BJ (cell line): Measurements from ENCODE around the gene PDCD4. TPM values are rescaled to one million over a fixed set of nuclear protein-coding genes. Genes with fewer than 3 reads are reported as not detected.

ENCODE experiments used
- CTCF ChIA-PET: fragments of 350-600 bp; formaldehyde crosslinking; extraction: SDS; loops from one replicate; lab custom pipeline; 2021; ENCODE audit warnings: antibody characterized with exemption, inconsistent platforms; lab: Yijun Ruan, JAX
- POLR2A ChIA-PET: fragments of 300-600 bp; sonication (Branson Sonifier 250); formaldehyde crosslinking; extraction: SDS; loops from one replicate; lab custom pipeline; 2021; ENCODE audit warnings: antibody characterized with exemption; lab: Charles Lee
- DNase-seq: peaks from one replicate; pipeline ENCODE4 v3.0.0-alpha.2; 2011; ENCODE audit warnings: low read depth
- H3K27me3 ChIP-seq: 2 replicates; pipeline ENCODE4 v1.6.0; 2011; ENCODE audit warnings: low read length; ENCODE audit not compliant: control insufficient read depth, insufficient read depth
- H3K36me3 ChIP-seq: 2 replicates; pipeline ENCODE4 v1.5.1; 2011; ENCODE audit warnings: low read length; ENCODE audit not compliant: control insufficient read depth, insufficient read depth
- H3K4me3 ChIP-seq: 2 replicates; pipeline ENCODE4 v1.5.1; 2011; ENCODE audit warnings: low read depth, mild to moderate bottlenecking, control low read depth, low read length
- polyA plus RNA-seq: library from polyadenylated mRNA; depleted of rRNA; stranded (reverse); fragments of >200 nt; gene quantifications from 2 replicates; pipeline ENCODE4 v1.2.3, GENCODE V29; 2011
- TF ChIP-seq, protein P1 (sequence below): IDR thresholded peaks from 2 replicates; pipeline ENCODE4 v1.5.1; 2011; ENCODE audit warnings: low read depth, mild to moderate bottlenecking, control low read depth, inconsistent platforms, low read length, moderate library complexity; ENCODE audit not compliant: insufficient read depth

Gene PDCD4
- polyA plus RNA-seq, 1 experiment = 22.0 TPM

DNA sequence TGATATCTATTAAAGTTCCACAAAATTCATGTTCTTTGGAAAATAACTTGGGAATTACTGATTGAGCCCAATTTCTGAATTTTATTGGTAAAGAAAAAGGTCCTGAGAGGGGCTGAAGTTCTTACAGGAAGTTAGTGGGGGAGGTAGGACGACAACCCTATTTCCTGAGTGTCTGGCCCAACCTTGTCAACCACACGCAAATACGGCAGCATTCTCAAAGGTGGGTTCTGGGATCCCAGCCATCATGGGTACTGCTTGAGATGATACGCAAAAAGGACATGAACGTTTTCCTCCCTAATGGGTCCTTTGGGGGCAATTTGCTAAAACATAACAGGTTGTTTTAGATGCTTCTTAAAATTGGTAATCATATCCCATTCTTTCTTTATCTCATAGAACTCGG, 2.7 kb upstream of the PDCD4 start:
- DNase-seq = no peak
- H3K4me3 ChIP-seq = no peak overlapping the region
- CTCF ChIA-PET = no interaction called here
- H3K36me3 ChIP-seq = no peaks in the 10 kb centered on the region
- TF ChIP-seq, protein P1, sequence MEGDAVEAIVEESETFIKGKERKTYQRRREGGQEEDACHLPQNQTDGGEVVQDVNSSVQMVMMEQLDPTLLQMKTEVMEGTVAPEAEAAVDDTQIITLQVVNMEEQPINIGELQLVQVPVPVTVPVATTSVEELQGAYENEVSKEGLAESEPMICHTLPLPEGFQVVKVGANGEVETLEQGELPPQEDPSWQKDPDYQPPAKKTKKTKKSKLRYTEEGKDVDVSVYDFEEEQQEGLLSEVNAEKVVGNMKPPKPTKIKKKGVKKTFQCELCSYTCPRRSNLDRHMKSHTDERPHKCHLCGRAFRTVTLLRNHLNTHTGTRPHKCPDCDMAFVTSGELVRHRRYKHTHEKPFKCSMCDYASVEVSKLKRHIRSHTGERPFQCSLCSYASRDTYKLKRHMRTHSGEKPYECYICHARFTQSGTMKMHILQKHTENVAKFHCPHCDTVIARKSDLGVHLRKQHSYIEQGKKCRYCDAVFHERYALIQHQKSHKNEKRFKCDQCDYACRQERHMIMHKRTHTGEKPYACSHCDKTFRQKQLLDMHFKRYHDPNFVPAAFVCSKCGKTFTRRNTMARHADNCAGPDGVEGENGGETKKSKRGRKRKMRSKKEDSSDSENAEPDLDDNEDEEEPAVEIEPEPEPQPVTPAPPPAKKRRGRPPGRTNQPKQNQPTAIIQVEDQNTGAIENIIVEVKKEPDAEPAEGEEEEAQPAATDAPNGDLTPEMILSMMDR = no peak
- POLR2A ChIA-PET = no interaction called here
- no peaks in the 10 kb centered on the region for H3K27me3 ChIP-seq

DNA sequence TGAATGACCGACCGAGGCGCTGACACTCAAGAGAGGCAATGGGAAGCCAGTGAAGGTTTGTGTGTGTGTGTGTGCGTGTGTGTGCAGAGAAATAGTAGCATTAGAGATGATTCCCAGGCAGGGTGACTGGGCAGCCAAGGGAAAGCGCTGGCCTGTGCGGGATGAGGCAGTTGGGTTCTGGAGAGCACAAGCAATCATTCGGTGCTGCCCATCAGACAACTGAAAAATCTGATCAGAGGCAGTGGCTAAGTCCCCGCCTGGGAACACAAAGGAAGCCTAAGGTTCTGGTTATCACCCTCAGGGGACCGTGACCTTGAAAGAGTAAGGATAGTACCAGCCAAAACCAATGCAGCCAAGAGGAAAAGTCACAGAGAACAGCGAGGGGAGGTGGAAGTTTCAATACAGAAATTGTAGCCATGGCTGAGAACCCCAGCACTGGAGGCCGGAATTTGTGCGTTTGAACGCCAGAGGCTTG, 868 bp upstream of the PDCD4 start:
- POLR2A ChIA-PET = interaction anchor here (0.6 kb wide), 1 partner anchor 236 kb away, joined by 3 read pairs; no protein-coding TSS in a partner anchor
- DNase-seq = no peak
- H3K4me3 ChIP-seq = no peak overlapping the region; the same call in 1 of the 2 replicates
- CTCF ChIA-PET = interaction anchor here (0.7 to 1.6 kb wide), 2 partner anchors 23 to 184 kb away, joined by 3 to 4 read pairs; no protein-coding TSS in a partner anchor
- no peaks in the 10 kb centered on the region for H3K36me3 ChIP-seq
- no peaks in the 10 kb centered on the region for H3K27me3 ChIP-seq
- TF ChIP-seq, protein P1 = no peak

DNA sequence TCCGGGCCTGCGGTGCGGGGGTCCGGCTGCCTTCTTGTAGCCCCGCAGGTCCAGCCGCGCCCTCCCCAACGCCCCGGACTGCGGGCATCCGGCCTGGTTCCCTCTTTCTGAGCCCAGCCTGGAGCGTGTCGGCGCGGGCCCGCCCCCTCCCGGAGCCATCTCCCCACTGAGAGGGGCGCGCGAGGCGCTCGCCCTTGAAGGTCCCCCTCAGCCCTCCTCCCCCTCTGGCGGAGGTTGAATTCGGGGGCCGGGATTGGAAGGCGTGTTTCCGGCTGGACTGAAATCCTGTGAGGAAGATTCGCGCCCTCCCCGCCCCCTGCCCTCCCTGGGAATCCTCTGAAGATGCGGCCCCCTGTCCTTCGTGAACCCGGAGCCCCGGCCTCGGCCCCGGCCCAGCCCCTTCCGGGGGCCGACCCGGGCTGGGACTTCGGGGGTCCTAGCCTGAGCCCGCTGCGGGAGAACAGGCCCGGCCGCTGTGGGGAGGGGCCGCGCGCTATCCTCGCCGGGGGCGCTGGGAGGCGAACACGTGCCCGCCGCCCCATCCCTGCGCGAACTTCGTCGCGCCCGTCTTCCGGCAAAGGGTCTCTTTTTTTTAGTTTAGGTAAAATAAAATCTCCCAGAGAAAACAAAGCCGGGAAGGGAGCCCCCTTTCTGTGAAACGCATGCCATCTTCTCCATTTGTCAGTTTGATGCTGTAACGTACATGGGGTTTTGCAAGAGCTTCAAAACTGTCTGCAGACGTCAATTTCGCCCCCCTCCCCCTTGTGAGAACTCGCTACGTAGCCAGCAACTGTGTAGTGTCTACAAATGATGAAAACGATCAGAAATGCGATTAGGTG, 636 bp downstream of the PDCD4 start:
- Histone ChIP-seq H3K36me3 (no peaks in the 10 kb centered on the region; the same call in 1 of the 2 replicates), H3K27me3 (no peaks in the 10 kb centered on the region), H3K4me3 (peak overlapping the region; percentile 87)
- CTCF ChIA-PET = interaction anchor here (0.7 to 1.2 kb wide), 5 partner anchors 10 to 734 kb away, joined by 3 to 4 read pairs (median 3); no protein-coding TSS in a partner anchor
- no peak for DNase-seq
- POLR2A ChIA-PET = no interaction called here
- TF ChIP-seq, protein P1 = peak; percentile 33

DNA sequence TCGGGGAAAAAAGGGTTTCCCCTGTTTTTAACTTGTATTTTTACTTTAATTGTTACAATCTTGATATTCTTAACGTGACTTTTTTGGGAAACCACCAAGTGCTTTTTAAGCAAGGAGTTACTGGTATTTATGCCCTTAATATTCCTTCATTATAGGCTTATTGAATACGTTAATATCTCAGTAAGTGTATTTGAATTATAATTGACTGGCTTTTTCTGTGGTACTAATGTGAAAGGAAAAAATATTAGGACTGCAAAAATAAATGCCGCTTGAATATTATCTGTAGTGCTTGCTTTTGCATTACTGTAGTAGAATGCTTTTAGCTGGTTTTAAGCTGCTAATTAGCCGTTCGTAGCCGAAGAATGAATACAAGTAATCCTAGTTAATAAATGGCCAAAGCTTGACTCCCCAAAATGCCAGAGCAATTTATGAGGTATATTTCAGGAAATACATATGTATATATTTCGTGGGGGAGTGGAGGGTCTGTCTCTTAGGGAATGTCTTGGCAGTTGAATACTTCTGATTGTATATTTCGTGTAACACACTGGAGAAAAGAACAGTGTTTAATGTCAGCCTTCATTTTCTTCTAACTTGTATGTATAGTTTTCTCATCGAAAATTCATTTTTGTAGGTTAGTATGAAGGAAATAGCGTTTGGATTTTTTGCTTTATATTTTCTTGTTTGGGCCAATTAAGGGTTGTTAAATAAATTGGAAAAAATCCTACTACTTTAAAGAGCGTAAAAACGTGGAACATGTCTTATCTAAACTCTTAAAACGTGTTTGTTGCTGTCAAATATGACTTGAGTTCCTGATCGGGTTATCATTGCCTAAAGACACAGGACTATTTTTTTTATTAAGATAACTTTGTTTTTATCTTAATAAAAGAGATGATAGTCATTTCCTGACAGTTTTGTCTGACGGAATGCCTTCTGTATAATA, 1.5 kb downstream of the PDCD4 start:
- no peaks in the 10 kb centered on the region for H3K27me3 ChIP-seq
- POLR2A ChIA-PET = interaction anchor here (0.5 kb wide), 1 partner anchor 9 kb away, joined by 4 read pairs; no protein-coding TSS in a partner anchor
- no peaks in the 10 kb centered on the region; the same call in 1 of the 2 replicates for H3K36me3 ChIP-seq
- H3K4me3 ChIP-seq = peak overlapping the region; percentile 87
- DNase-seq = no peak
- TF ChIP-seq, protein P1 = no peak
- CTCF ChIA-PET = interaction anchor here (0.7 to 1.2 kb wide), 4 partner anchors 9 to 127 kb away, joined by 3 to 4 read pairs (median 4); no protein-coding TSS in a partner anchor
